Esophagus squamous epithelium (tissue), 5 donors: ENCODE results near the gene STAT6. TPM values are rescaled to one million over a fixed set of nuclear protein-coding genes. Genes with fewer than 3 reads are reported as not detected.

Experiments
- DNase-seq: peaks from one replicate; lab custom pipeline; 2025; lab: John Stamatoyannopoulos, UW
- H3K27ac ChIP-seq, 4 donors: fragments of 200-600 bp; sonication (generic); one replicate each; pipeline ENCODE4 v1.5.1; 2016 to 2019; ENCODE audit warnings: mild to moderate bottlenecking in 1 of 4
- H3K27me3 ChIP-seq, 4 donors: fragments of 200-600 bp; sonication (generic); 1 replicate in 3 of 4; 2 replicates in 1 of 4; pipeline versions ENCODE4 v1.5.1 to v1.6.0; 2017 to 2021; ENCODE audit warnings: antibody characterized with exemption in 1 of 4
- H3K36me3 ChIP-seq, 3 donors: fragments of 200-600 bp; sonication (generic); one replicate each; pipeline ENCODE4 v1.5.1; 2016 to 2019
- H3K4me1 ChIP-seq, 3 donors: fragments of 200-600 bp; sonication (generic); one replicate each; pipeline ENCODE4 v1.5.1; 2017 to 2019
- H3K4me3 ChIP-seq, 4 donors: fragments of 200-600 bp; sonication (generic); 1 replicate in 3 of 4; 2 replicates in 1 of 4; pipeline ENCODE4 v1.5.1; 2016 to 2019; ENCODE audit warnings: mild to moderate bottlenecking in 2 of 4, moderate library complexity in 1 of 4
- H3K9me3 ChIP-seq, 3 donors: fragments of 200-600 bp; sonication (generic); one replicate each; pipeline ENCODE4 v1.5.1; 2016 to 2019
- POLR2A ChIP-seq, 4 donors: fragments of 450-650 bp; IDR thresholded peaks; one replicate each; pipeline ENCODE4 v1.6.1; 2017; ENCODE audit warnings: antibody characterized with exemption in 4 of 4, mild to moderate bottlenecking in 4 of 4, moderate library complexity in 3 of 4
- WGBS, 2 donors: methylation state at CpG; one replicate each; pipeline ENCODE4 v1.1.5; 2018; 5-methylcytosine and 5-hydroxymethylcytosine counted together
- intact Hi-C: fragments of 100-400 bp; cut with DNase I; formaldehyde crosslinking; loops from one replicate; pipeline ENCODE4 v1.15.0; 2022
- total RNA-seq, 4 donors: library from RNA; depleted of rRNA; stranded (reverse); fragments of >200 nt; gene quantifications; one replicate each; pipeline ENCODE4 v1.1.0, GENCODE V29; 2016
- TF ChIP-seq, protein P1 (sequence below), 6 experiments: fragments of 450-650 bp in 4 of 6; fragments of 200-600 bp in 2 of 6; sonication (generic) in 2 of 6; IDR thresholded peaks; one replicate each; pipeline ENCODE4 v1.5.1; 2016 to 2019; ENCODE audit warnings: antibody characterized with exemption in 6 of 6, mild to moderate bottlenecking in 4 of 6, moderate library complexity in 4 of 6
- donor health status: DM: yes; HTN: yes; CAD: no.

STAT6 gene
- total RNA-seq, 4 donors from 2014 or later = 72.7 to 138 (median 102) TPM

DNA sequence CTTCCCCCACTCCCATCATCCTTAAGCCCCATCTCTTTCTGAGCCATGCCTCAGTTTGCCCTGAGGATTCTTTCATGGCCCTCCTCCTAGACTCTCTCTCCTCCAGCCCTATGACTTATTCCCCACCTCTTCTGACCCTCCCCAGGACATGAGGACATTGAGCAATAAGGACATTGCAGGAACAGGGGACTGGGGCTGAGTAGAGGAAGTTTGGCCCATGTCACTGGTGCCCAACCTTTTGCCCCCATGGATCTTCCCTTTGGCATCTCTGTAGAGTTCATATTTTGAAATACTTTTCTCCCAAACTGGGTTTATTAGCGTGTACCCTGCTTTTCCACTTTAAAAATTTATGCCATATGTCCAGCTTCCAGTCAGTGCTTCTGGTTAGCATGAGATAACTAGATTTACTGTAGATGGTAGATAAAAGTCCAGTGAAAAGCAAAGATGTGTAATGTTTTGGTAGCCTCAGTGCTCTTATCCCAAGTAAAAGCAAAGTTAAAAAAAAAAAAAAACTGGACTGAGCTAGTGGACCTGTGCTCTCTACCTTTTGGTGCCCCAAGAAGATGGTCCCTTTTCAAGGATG lies 42.3 kb upstream of the STAT6 start:
- Histone ChIP-seq H3K9me3 (no peaks in the 10 kb centered on the region), H3K36me3 (peaks cover 23 to 81% (median 23%) of the 10 kb centered on the region in 3 donors), H3K27me3 (no peaks in the 10 kb centered on the region), H3K4me3 (no peak overlapping the region), H3K27ac (peak overlapping the region; percentile 60 to 92 (median 82)), H3K4me1 (peaks cover 27 to 69% (median 53%) of the 10 kb centered on the region in 3 donors)
- TF ChIP-seq, protein P1, sequence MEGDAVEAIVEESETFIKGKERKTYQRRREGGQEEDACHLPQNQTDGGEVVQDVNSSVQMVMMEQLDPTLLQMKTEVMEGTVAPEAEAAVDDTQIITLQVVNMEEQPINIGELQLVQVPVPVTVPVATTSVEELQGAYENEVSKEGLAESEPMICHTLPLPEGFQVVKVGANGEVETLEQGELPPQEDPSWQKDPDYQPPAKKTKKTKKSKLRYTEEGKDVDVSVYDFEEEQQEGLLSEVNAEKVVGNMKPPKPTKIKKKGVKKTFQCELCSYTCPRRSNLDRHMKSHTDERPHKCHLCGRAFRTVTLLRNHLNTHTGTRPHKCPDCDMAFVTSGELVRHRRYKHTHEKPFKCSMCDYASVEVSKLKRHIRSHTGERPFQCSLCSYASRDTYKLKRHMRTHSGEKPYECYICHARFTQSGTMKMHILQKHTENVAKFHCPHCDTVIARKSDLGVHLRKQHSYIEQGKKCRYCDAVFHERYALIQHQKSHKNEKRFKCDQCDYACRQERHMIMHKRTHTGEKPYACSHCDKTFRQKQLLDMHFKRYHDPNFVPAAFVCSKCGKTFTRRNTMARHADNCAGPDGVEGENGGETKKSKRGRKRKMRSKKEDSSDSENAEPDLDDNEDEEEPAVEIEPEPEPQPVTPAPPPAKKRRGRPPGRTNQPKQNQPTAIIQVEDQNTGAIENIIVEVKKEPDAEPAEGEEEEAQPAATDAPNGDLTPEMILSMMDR (IDR thresholded peaks at IDR 0.05) = no peak
- no peak for TF ChIP-seq POLR2A (IDR thresholded peaks at IDR 0.05)
- WGBS, 2 donors = 82 to 83% methylated on average over 1 of the region's 1 CpG
- DNase-seq = no peak
- intact Hi-C loops = no loop called here

DNA sequence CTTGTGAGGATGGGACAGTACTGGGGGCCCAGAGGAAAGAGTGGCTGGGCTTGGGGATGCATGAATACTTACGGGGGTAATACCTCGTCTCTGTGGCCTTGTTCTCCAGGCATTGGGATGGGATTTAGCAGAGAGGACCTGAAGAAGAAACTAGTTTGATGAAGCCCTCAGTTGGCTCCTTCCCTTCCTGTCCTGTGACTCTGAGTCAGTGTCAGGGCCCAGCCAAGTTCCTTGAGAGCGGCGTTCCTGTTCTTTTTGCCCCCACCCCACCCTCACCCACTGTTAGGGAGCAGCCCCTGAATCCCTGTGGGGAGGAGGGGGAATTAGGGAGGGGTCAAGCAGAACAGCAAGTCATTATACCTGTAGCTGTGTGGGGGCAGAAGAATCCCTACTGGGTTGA lies 41.5 kb upstream of the STAT6 start:
- peaks cover 31 to 69% (median 53%) of the 10 kb centered on the region in 3 donors for H3K4me1 ChIP-seq
- H3K9me3 ChIP-seq = no peaks in the 10 kb centered on the region
- H3K27ac ChIP-seq = peak overlapping the region; percentile 60 to 92 (median 82)
- intact Hi-C loops = no loop called here
- no peak for DNase-seq
- peak overlapping the region in 1 of 4 donors; percentile 15 for H3K4me3 ChIP-seq
- TF ChIP-seq, protein P1 (IDR thresholded peaks at IDR 0.05) = no peak
- TF ChIP-seq POLR2A (IDR thresholded peaks at IDR 0.05) = no peak
- WGBS, 2 donors = 20 to 63% methylated on average over 1 to 3 of the region's 4 CpGs
- H3K36me3 ChIP-seq = peaks cover 23 to 81% (median 23%) of the 10 kb centered on the region in 3 donors
- no peaks in the 10 kb centered on the region for H3K27me3 ChIP-seq

DNA sequence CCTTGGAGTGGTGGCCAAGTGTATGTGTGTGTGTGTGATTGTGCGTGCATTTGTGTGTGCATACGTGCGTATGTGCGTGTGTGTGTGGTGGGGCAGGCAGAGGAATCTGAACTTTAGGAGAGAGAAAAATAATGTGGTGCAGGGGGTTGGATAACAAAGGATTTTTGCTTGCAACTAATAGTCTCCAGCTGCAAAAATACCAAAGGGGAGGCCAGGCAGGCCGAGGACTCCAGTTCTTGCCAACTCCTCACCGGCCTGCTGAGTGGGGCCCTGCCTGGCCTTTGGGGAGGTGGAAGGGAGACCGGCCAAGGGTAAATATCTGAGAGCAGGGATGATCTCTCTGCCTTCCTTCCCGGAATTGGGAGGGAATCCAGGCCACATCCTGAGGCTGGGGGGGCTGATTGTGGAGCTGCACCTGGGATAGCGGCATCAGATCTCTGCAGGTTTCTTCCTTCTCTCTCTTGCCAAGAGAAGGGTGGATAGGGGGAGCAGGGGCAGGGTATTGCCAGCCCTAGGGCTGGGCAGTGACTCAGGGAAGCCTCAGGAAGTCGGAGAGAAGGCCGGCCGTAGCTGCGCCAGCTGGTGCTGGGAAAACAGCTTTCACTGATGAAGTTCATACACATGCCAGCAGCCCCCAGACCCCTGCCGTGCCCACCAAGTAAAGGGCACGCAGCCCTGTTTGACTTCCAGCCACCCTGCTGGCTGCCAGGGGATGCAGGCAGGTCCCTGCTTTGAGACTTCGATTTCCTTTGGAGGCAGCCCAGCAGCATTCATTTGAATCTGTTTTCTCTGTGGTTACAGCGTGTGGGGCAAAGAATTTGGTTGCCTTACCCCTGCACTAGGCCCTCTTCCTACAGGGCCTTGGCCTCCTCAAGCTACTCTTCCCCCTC lies 40.8 kb upstream of the STAT6 start:
- no peaks in the 10 kb centered on the region for H3K9me3 ChIP-seq
- H3K27me3 ChIP-seq = no peaks in the 10 kb centered on the region
- H3K36me3 ChIP-seq = peaks cover 19 to 81% (median 23%) of the 10 kb centered on the region in 3 donors
- TF ChIP-seq, protein P1 (IDR thresholded peaks at IDR 0.05) = no peak
- TF ChIP-seq POLR2A (IDR thresholded peaks at IDR 0.05) = no peak
- DNase-seq = no peak
- H3K4me3 ChIP-seq = peak overlapping the region in 1 of 4 donors; percentile 15
- H3K27ac ChIP-seq = peak overlapping the region; percentile 60 to 92 (median 82)
- 43 to 64% methylated on average over 8 to 11 of the region's 17 CpGs for WGBS, 2 donors
- peaks cover 31 to 72% (median 60%) of the 10 kb centered on the region in 3 donors for H3K4me1 ChIP-seq
- intact Hi-C loops = no loop called here

DNA sequence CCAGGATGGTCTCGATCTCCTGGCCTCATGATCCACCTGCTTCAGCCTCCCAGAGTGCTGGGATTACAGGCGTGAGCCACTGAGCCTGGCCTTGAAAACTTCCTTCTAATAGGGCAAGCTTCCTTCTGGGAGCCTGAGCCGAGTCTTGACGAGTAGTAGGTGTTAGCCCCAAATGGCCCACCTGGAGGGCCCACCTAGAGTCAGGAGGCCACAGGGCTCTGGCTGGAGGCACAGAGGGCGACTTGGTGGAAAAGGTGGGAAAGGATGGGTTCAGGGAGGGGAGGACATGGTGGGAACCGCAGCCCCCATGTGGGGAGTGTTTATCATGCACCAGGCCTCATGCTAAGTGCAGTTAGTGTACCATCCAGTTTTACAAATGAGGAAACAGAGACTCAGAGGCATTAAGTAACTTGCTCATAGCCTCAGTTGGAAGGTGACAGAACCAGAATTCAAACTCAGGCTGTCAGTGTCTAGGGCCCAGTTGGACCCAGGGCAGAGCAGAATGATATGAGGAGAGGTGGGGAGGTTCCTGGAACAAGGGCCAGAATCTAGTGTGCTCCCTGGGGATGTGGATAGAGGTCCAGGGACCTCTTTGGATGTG lies 39.3 kb upstream of the STAT6 start:
- Histone ChIP-seq H3K27ac (peak overlapping the region; percentile 25 to 92 (median 82)), H3K9me3 (no peaks in the 10 kb centered on the region), H3K27me3 (no peaks in the 10 kb centered on the region), H3K4me1 (peaks cover 31 to 83% (median 69%) of the 10 kb centered on the region in 3 donors), H3K36me3 (peaks cover 10 to 81% (median 14%) of the 10 kb centered on the region in 3 donors), H3K4me3 (no peak overlapping the region)
- DNase-seq = no peak
- intact Hi-C loops = no loop called here
- TF ChIP-seq, protein P1 (IDR thresholded peaks at IDR 0.05) = no peak
- TF ChIP-seq POLR2A (IDR thresholded peaks at IDR 0.05) = no peak
- WGBS, 2 donors = 60 to 86% methylated on average over 1 to 2 of the region's 6 CpGs
